Activated naive CD8-positive, alpha-beta T cell treated with anti-CD3 and anti-CD28 coated beads, Interleukin-2, amount 50 U/mL, for 24 hours (primary cell): ENCODE measurements around the gene ADAM11.
"Not testable (repeated sequence)": the region's sequence is repeated elsewhere in the genome, so short reads cannot be mapped to it uniquely, and the experiment has no call there.

ENCODE experiments used
- ATAC-seq: fragments of 150-1000 bp; cut with Tn5 transposase; one replicate; pipeline ENCODE4 v1.10.0; 2021
- DNase-seq: peaks from one replicate; pipeline ENCODE4 v3.0.0; 2021
- H3K27ac Mint-ChIP-seq: one replicate; pipeline ENCODE4 v1.8.0; 2021; ENCODE audit warnings: mild to moderate bottlenecking, mixed read lengths
- H3K27me3 Mint-ChIP-seq: one replicate; pipeline ENCODE4 v1.8.0; 2021; ENCODE audit warnings: mixed read lengths
- H3K36me3 Mint-ChIP-seq: one replicate; pipeline ENCODE4 v1.8.0; 2021; ENCODE audit warnings: low read depth, mixed read lengths
- H3K4me1 Mint-ChIP-seq: one replicate; pipeline ENCODE4 v1.8.0; 2021; ENCODE audit warnings: mixed read lengths
- H3K4me3 Mint-ChIP-seq: one replicate; pipeline ENCODE4 v1.8.0; 2021; ENCODE audit warnings: mild to moderate bottlenecking, moderate library complexity, mixed read lengths
- H3K9me3 Mint-ChIP-seq: one replicate; pipeline ENCODE4 v1.8.0; 2021; ENCODE audit warnings: mixed read lengths

Gene ADAM11, protein sequence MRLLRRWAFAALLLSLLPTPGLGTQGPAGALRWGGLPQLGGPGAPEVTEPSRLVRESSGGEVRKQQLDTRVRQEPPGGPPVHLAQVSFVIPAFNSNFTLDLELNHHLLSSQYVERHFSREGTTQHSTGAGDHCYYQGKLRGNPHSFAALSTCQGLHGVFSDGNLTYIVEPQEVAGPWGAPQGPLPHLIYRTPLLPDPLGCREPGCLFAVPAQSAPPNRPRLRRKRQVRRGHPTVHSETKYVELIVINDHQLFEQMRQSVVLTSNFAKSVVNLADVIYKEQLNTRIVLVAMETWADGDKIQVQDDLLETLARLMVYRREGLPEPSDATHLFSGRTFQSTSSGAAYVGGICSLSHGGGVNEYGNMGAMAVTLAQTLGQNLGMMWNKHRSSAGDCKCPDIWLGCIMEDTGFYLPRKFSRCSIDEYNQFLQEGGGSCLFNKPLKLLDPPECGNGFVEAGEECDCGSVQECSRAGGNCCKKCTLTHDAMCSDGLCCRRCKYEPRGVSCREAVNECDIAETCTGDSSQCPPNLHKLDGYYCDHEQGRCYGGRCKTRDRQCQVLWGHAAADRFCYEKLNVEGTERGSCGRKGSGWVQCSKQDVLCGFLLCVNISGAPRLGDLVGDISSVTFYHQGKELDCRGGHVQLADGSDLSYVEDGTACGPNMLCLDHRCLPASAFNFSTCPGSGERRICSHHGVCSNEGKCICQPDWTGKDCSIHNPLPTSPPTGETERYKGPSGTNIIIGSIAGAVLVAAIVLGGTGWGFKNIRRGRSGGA

DNA sequence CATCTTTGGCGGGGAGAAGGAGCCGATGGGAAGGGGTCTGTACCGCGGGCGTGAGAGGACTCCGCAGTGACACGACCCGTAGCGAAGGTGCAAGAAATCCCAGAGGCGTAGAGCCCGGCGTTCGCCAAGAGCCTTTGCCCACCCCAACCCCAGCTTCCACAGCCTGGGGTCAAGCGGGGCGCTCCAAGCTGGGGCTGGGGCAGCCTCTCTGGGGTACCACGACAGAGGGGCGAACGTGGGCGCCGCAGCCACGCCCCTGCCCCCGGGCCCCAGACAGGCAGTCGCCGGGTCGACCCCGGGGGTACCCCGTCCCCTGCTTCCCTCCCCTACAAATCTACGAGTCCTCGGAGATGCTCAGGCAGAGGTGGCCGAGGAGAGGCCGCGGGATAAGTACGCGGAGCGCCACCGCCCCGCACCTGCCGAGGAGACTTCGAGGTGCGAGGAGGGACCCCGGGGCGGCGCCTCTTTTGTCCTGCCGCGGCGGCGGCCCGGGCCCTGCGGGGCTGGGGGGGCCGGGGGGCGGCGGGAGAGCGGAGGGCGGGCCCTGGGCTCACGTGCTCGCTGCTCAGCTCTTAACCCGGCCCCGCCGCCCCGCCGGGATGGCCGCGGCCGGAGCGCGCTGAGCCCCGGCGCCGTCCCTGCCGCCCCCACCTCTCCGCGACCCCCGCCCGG, at the start of gene ADAM11:
Gene ADAM11 (plus strand): TSS at position 575 of the 672 bp plus-strand sequence. CDS start 212 bp downstream, outside the sequence.
- Mint-ChIP-seq H3K27ac (no peak within 1 kb of the TSS), H3K9me3 (no peaks in the 10 kb centered on the region), H3K4me1 (no peaks in the 10 kb centered on the region), H3K4me3 (peak within 1 kb of the TSS; percentile 26), H3K27me3 (peaks cover 32% of the 10 kb centered on the region), H3K36me3 (no peaks in the 10 kb centered on the region)
- DNase-seq, result no peak
- no peak for ATAC-seq

GRCh38 chr17:44719444-44719843, 39.3 kb upstream of the ADAM11 start:
- Mint-ChIP-seq H3K9me3 (no peaks in the 10 kb centered on the region), H3K4me1 (no peaks in the 10 kb centered on the region), H3K27ac (no peak overlapping the region), H3K27me3 (no peaks in the 10 kb centered on the region), H3K36me3 (peaks cover 22% of the 10 kb centered on the region), H3K4me3 (no peak overlapping the region)
- no peak for DNase-seq
- ATAC-seq, result no peak

GRCh38 chr17:44722254-44722653, 36.5 kb upstream of the ADAM11 start:
- Mint-ChIP-seq H3K27ac (no peak overlapping the region), H3K4me3 (no peak overlapping the region), H3K27me3 (no peaks in the 10 kb centered on the region), H3K36me3 (peaks cover 25% of the 10 kb centered on the region), H3K4me1 (no peaks in the 10 kb centered on the region), H3K9me3 (no peaks in the 10 kb centered on the region)
- ATAC-seq, result no peak
- DNase-seq, result no peak

GRCh38 chr17:44726121-44726520, 32.7 kb upstream of the ADAM11 start:
- not testable (repeated sequence) for DNase-seq, H3K27ac Mint-ChIP-seq, H3K4me1 Mint-ChIP-seq, H3K27me3 Mint-ChIP-seq, ATAC-seq, H3K9me3 Mint-ChIP-seq, H3K4me3 Mint-ChIP-seq
- peaks cover 26% of the 10 kb centered on the region for H3K36me3 Mint-ChIP-seq

DNA sequence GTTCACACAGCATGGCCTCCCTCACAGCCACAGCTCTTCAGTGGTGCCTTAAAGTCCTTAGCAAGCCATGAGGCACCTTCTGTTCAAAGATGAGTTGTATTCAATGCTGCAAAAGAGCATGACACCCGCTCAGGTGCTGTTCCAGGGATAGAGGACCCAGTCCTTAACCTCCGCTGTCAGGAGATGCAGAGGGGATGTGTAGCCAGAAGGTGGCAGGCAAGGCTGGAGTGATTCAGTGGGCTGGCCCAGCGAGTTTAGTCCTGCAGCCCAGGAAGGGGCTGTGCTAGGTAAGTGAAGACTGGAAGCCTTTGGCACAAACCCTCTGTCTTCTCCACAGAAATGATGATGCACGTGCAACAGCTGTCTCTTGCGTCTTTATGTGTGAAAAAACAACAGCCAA, 25.0 kb upstream of the ADAM11 start:
- no peaks in the 10 kb centered on the region for H3K4me1 Mint-ChIP-seq
- DNase-seq, result no peak
- H3K36me3 Mint-ChIP-seq, result peaks cover 19% of the 10 kb centered on the region
- no peak for ATAC-seq
- H3K27ac Mint-ChIP-seq, result no peak overlapping the region
- no peaks in the 10 kb centered on the region for H3K27me3 Mint-ChIP-seq
- H3K4me3 Mint-ChIP-seq, result no peak overlapping the region
- H3K9me3 Mint-ChIP-seq, result no peaks in the 10 kb centered on the region

- Mint-ChIP-seq H3K4me1 (no peaks in the 10 kb centered on the region), H3K27ac (no peak overlapping the region), H3K27me3 (no peaks in the 10 kb centered on the region), H3K4me3 (no peak overlapping the region), H3K36me3 (peaks cover 21% of the 10 kb centered on the region), H3K9me3 (no peaks in the 10 kb centered on the region)
- ATAC-seq (no peak), DNase-seq (no peak)
Observed at GRCh38 chr17:44734272-44734671, 24.5 kb upstream of the ADAM11 start.

DNA sequence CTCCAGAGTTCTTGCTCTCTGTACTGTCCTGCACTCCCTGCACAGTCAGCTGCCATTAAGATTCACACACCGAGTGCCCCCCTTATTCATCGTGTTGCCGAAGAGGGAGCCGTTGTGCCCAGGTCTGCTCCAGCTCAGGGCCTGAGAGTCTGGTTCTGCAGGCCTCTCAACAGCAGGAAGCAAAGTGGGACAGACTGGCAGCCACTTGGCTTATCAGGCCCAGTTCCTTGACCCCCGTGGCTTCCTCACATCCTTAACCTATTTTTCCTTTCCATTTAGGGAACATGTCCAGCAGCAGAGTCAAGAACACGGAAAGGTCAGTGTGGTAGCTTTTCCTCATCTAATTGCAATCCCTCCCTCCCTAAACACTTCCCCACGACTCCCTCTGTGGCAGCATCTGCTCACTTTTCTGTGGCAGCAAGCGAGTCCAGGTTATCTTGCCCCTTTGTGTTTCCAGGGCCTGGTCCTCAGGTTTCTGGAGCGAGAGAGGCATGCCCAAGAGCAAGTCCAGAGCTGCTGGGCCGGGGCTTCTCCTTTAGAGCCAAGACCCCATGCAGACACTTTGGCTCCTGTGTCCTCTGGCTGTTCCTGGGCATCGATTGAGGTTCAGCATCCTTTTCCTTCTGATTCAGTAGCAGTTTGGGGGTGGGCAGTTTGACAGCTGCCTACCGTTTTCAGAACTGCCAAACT, 22.1 kb upstream of the ADAM11 start:
- H3K9me3 Mint-ChIP-seq, result no peaks in the 10 kb centered on the region
- DNase-seq, result no peak

DNA sequence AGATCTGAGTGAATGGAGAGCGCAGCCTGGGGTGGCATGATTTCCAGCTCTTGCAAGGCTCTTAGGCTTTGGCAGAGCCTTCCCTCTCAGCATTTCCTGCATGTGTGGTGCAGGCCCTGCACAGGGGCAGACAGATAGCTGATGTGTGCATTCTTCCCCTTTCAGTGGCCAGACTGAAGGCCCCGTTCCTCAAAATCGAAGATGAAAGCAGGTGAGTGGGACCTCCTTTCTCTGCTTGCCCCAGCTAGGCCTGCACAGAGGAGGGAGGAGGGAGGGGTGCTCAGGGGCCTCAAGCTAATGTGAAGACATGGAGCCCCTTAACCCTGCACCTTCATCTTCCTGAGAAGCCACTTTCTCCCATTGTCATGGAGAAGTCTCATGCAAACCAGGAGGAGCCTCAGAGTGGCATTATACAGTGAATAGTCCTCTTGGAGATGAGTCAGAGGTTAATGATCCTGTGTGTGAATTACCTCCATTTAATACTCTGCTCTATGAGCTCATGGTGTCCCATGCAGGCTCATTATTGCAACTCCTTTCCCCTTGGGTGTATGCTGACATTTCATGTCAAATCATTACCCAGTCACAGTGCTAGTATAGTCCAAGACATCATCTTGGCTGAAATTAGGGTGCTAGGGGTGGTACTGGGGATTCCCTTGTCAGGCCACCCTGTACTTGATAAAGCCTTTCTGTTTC, 20.4 kb upstream of the ADAM11 start:
- Mint-ChIP-seq H3K36me3 (peaks cover 9% of the 10 kb centered on the region), H3K9me3 (no peaks in the 10 kb centered on the region), H3K27ac (no peak overlapping the region), H3K4me3 (no peak overlapping the region), H3K27me3 (no peaks in the 10 kb centered on the region), H3K4me1 (no peaks in the 10 kb centered on the region)
- ATAC-seq, result peak; percentile 68
- no peak for DNase-seq

More for the DNA sequence above, 22.1 kb upstream of the ADAM11 start:
- no peak overlapping the region for H3K4me3 Mint-ChIP-seq
- H3K27me3 Mint-ChIP-seq, result no peaks in the 10 kb centered on the region
- no peaks in the 10 kb centered on the region for H3K4me1 Mint-ChIP-seq
- H3K36me3 Mint-ChIP-seq, result peaks cover 14% of the 10 kb centered on the region
- H3K27ac Mint-ChIP-seq, result no peak overlapping the region
- no peak for ATAC-seq

- Mint-ChIP-seq H3K27ac (no peak overlapping the region), H3K27me3 (no peaks in the 10 kb centered on the region), H3K9me3 (no peaks in the 10 kb centered on the region), H3K36me3 (peaks cover 7% of the 10 kb centered on the region), H3K4me3 (no peak overlapping the region), H3K4me1 (no peaks in the 10 kb centered on the region)
- ATAC-seq, result no peak
- no peak for DNase-seq
Observed at GRCh38 chr17:44741316-44741715, 17.5 kb upstream of the ADAM11 start.

- ATAC-seq (no peak), DNase-seq (no peak)
- no peaks in the 10 kb centered on the region for H3K4me1 Mint-ChIP-seq
- no peaks in the 10 kb centered on the region for H3K27me3 Mint-ChIP-seq
- no peaks in the 10 kb centered on the region for H3K9me3 Mint-ChIP-seq
- H3K27ac Mint-ChIP-seq, result no peak overlapping the region
- no peak overlapping the region for H3K4me3 Mint-ChIP-seq
- H3K36me3 Mint-ChIP-seq, result peaks cover 9% of the 10 kb centered on the region
Observed at GRCh38 chr17:44745301-44745700, 13.5 kb upstream of the ADAM11 start.

- H3K9me3 Mint-ChIP-seq, H3K4me3 Mint-ChIP-seq, DNase-seq, ATAC-seq, H3K27ac Mint-ChIP-seq, H3K4me1 Mint-ChIP-seq, H3K27me3 Mint-ChIP-seq: not testable (repeated sequence)
- H3K36me3 Mint-ChIP-seq, result peaks cover 10% of the 10 kb centered on the region
Observed at GRCh38 chr17:44745738-44746137, 13.1 kb upstream of the ADAM11 start.

GRCh38 chr17:44747566-44747965, 11.2 kb upstream of the ADAM11 start:
- Mint-ChIP-seq H3K27me3 (no peaks in the 10 kb centered on the region), H3K4me3 (no peak overlapping the region), H3K36me3 (peaks cover 13% of the 10 kb centered on the region), H3K9me3 (no peaks in the 10 kb centered on the region), H3K4me1 (no peaks in the 10 kb centered on the region), H3K27ac (no peak overlapping the region)
- DNase-seq, result no peak
- ATAC-seq, result no peak

GRCh38 chr17:44749076-44749979, 9.5 kb upstream of the ADAM11 start:
- Mint-ChIP-seq H3K9me3 (no peaks in the 10 kb centered on the region), H3K4me3 (no peak overlapping the region), H3K36me3 (peaks cover 9% of the 10 kb centered on the region), H3K27me3 (peaks cover 2% of the 10 kb centered on the region), H3K4me1 (no peaks in the 10 kb centered on the region), H3K27ac (no peak overlapping the region)
- ATAC-seq, result no peak
- DNase-seq, result no peak
